ENCODE results near the gene PLA2G4B.

GRCh38 chr15:41876007-41876406, 37.4 kb downstream of the PLA2G4B start:
- no peak for TF ChIP-seq CTCF (IDR thresholded peaks at IDR 0.05; ENCODE audit: low read depth, low read length)
- TF ChIP-seq EZH2phosphoT487 (IDR thresholded peaks at IDR 0.05; ENCODE audit: low read depth): no peak
